Measurements from ENCODE around the gene DGKH. TPM values are rescaled to one million over a fixed set of nuclear protein-coding genes. Genes with fewer than 3 reads are reported as not detected.

Gene DGKH
- total and polyA plus RNA-seq, 5 donors from 2014 or later = 1.2 to 22.4 (median 2.5) TPM

GRCh38 chr13:42146359-42146758 is 97.9 kb downstream of the DGKH start:
- no peak overlapping the region for H3K4me3 ChIP-seq (ENCODE audit: low read depth, low read length)
- Mint-ChIP-seq H3K4me3 (no peak overlapping the region), H3K4me1 (peaks cover 27 to 34% (median 34%) of the 10 kb centered on the region in 4 donors), H3K9me3 (peaks cover 0 to 3% (median 0%) of the 10 kb centered on the region in 7 donors), H3K27me3 (no peaks in the 10 kb centered on the region), H3K36me3 (peaks cover 9% of the 10 kb centered on the region), H3K27ac (no peak overlapping the region)
- H3K9me3 ChIP-seq (ENCODE audit: control insufficient read depth in 2 of 2, low read length in 2 of 2) = no peaks in the 10 kb centered on the region
- ATAC-seq (ENCODE audit: low read depth in 2 of 2) (no peak), DNase-seq (no peak)
- no peaks in the 10 kb centered on the region for H3K27me3 ChIP-seq (ENCODE audit: control insufficient read depth, insufficient read depth, low read length)
- H3K4me1 ChIP-seq (ENCODE audit: control insufficient read depth, insufficient read depth, low read length, poor library complexity, severe bottlenecking) = no peaks in the 10 kb centered on the region
- H3K27ac ChIP-seq (ENCODE audit: insufficient read depth, low read length, poor library complexity, severe bottlenecking) = no peak overlapping the region
- no peaks in the 10 kb centered on the region for H3K36me3 ChIP-seq (ENCODE audit: control insufficient read depth, insufficient read depth, low read length)

- Histone ChIP-seq H3K36me3 (ENCODE audit: control insufficient read depth, insufficient read depth, low read length) (no peaks in the 10 kb centered on the region), H3K4me1 (ENCODE audit: control insufficient read depth, insufficient read depth, low read length, poor library complexity, severe bottlenecking) (no peaks in the 10 kb centered on the region), H3K27me3 (ENCODE audit: control insufficient read depth, insufficient read depth, low read length) (no peaks in the 10 kb centered on the region), H3K9me3 (ENCODE audit: control insufficient read depth in 2 of 2, low read length in 2 of 2) (no peaks in the 10 kb centered on the region), H3K4me3 (ENCODE audit: low read depth, low read length) (no peak overlapping the region), H3K27ac (ENCODE audit: insufficient read depth, low read length, poor library complexity, severe bottlenecking) (no peak overlapping the region)
- Mint-ChIP-seq H3K27me3 (no peaks in the 10 kb centered on the region), H3K4me1 (peaks cover 34 to 46% (median 35%) of the 10 kb centered on the region in 4 donors), H3K36me3 (peaks cover 6% of the 10 kb centered on the region), H3K9me3 (peaks cover 0 to 2% (median 0%) of the 10 kb centered on the region in 7 donors), H3K4me3 (no peak overlapping the region), H3K27ac (peak overlapping the region in 1 of 3 donors; percentile 6)
- ATAC-seq (ENCODE audit: low read depth in 2 of 2) = no peak
- no peak for DNase-seq
These were observed 100.1 kb downstream of the DGKH start for GRCh38 chr13:42148538-42148937.

- Mint-ChIP-seq H3K27me3 (no peaks in the 10 kb centered on the region), H3K4me1 (peaks cover 34 to 46% (median 37%) of the 10 kb centered on the region in 4 donors), H3K27ac (peak overlapping the region in 1 of 3 donors; percentile 76), H3K36me3 (peaks cover 6% of the 10 kb centered on the region), H3K4me3 (no peak overlapping the region), H3K9me3 (peaks cover 0 to 2% (median 0%) of the 10 kb centered on the region in 7 donors)
- Histone ChIP-seq H3K9me3 (ENCODE audit: control insufficient read depth in 2 of 2, low read length in 2 of 2) (no peaks in the 10 kb centered on the region), H3K4me3 (ENCODE audit: low read depth, low read length) (no peak overlapping the region), H3K27me3 (ENCODE audit: control insufficient read depth, insufficient read depth, low read length) (no peaks in the 10 kb centered on the region), H3K4me1 (ENCODE audit: control insufficient read depth, insufficient read depth, low read length, poor library complexity, severe bottlenecking) (no peaks in the 10 kb centered on the region), H3K36me3 (ENCODE audit: control insufficient read depth, insufficient read depth, low read length) (no peaks in the 10 kb centered on the region), H3K27ac (ENCODE audit: insufficient read depth, low read length, poor library complexity, severe bottlenecking) (no peak overlapping the region)
- ATAC-seq (ENCODE audit: low read depth in 2 of 2) (no peak), DNase-seq (no peak)
These were observed 100.7 kb downstream of the DGKH start for GRCh38 chr13:42149136-42149535.

GRCh38 chr13:42151781-42152180 is 103.3 kb downstream of the DGKH start:
- Mint-ChIP-seq H3K4me3 (no peak overlapping the region), H3K27me3 (no peaks in the 10 kb centered on the region), H3K36me3 (peaks cover 14% of the 10 kb centered on the region), H3K9me3 (peaks cover 0 to 2% (median 0%) of the 10 kb centered on the region in 7 donors), H3K4me1 (peaks cover 24 to 33% (median 29%) of the 10 kb centered on the region in 4 donors), H3K27ac (no peak overlapping the region)
- no peak for DNase-seq
- H3K27ac ChIP-seq (ENCODE audit: insufficient read depth, low read length, poor library complexity, severe bottlenecking) = no peak overlapping the region
- H3K9me3 ChIP-seq (ENCODE audit: control insufficient read depth in 2 of 2, low read length in 2 of 2) = no peaks in the 10 kb centered on the region
- H3K4me1 ChIP-seq (ENCODE audit: control insufficient read depth, insufficient read depth, low read length, poor library complexity, severe bottlenecking) = no peaks in the 10 kb centered on the region
- no peak for ATAC-seq (ENCODE audit: low read depth in 2 of 2)
- H3K27me3 ChIP-seq (ENCODE audit: control insufficient read depth, insufficient read depth, low read length) = no peaks in the 10 kb centered on the region
- peaks cover 3% of the 10 kb centered on the region for H3K36me3 ChIP-seq (ENCODE audit: control insufficient read depth, insufficient read depth, low read length)
- H3K4me3 ChIP-seq (ENCODE audit: low read depth, low read length) = no peak overlapping the region

- ATAC-seq (ENCODE audit: low read depth in 2 of 2) (no peak), DNase-seq (no peak)
- H3K36me3 ChIP-seq (ENCODE audit: control insufficient read depth, insufficient read depth, low read length) = peaks cover 5% of the 10 kb centered on the region
- no peak overlapping the region for H3K27ac ChIP-seq (ENCODE audit: insufficient read depth, low read length, poor library complexity, severe bottlenecking)
- H3K9me3 ChIP-seq (ENCODE audit: control insufficient read depth in 2 of 2, low read length in 2 of 2) = no peaks in the 10 kb centered on the region
- H3K4me3 ChIP-seq (ENCODE audit: low read depth, low read length) = no peak overlapping the region
- H3K27me3 ChIP-seq (ENCODE audit: control insufficient read depth, insufficient read depth, low read length) = no peaks in the 10 kb centered on the region
- no peaks in the 10 kb centered on the region for H3K27me3 Mint-ChIP-seq
- H3K4me1 ChIP-seq (ENCODE audit: control insufficient read depth, insufficient read depth, low read length, poor library complexity, severe bottlenecking) = no peaks in the 10 kb centered on the region
- peaks cover 0 to 1% (median 0%) of the 10 kb centered on the region in 7 donors for H3K9me3 Mint-ChIP-seq
- no peak overlapping the region for H3K4me3 Mint-ChIP-seq
- H3K27ac Mint-ChIP-seq = no peak overlapping the region
- H3K4me1 Mint-ChIP-seq = peaks cover 19 to 28% (median 26%) of the 10 kb centered on the region in 4 donors
- peaks cover 14% of the 10 kb centered on the region for H3K36me3 Mint-ChIP-seq
These were observed 104.0 kb downstream of the DGKH start for GRCh38 chr13:42152495-42152894.

GRCh38 chr13:42153199-42154113 is 105.0 kb downstream of the DGKH start:
- Mint-ChIP-seq H3K27ac (peak overlapping the region in 1 of 3 donors; percentile 15), H3K9me3 (peaks cover 0 to 1% (median 0%) of the 10 kb centered on the region in 7 donors), H3K27me3 (no peaks in the 10 kb centered on the region), H3K36me3 (peaks cover 20% of the 10 kb centered on the region), H3K4me1 (peaks cover 11 to 19% (median 16%) of the 10 kb centered on the region in 4 donors), H3K4me3 (no peak overlapping the region)
- H3K4me3 ChIP-seq (ENCODE audit: low read depth, low read length) = no peak overlapping the region
- H3K9me3 ChIP-seq (ENCODE audit: control insufficient read depth in 2 of 2, low read length in 2 of 2) = no peaks in the 10 kb centered on the region
- ATAC-seq (ENCODE audit: low read depth in 2 of 2) (no peak), DNase-seq (no peak)
- H3K36me3 ChIP-seq (ENCODE audit: control insufficient read depth, insufficient read depth, low read length) = peaks cover 8% of the 10 kb centered on the region
- no peak overlapping the region for H3K27ac ChIP-seq (ENCODE audit: insufficient read depth, low read length, poor library complexity, severe bottlenecking)
- no peaks in the 10 kb centered on the region for H3K4me1 ChIP-seq (ENCODE audit: control insufficient read depth, insufficient read depth, low read length, poor library complexity, severe bottlenecking)
- no peaks in the 10 kb centered on the region for H3K27me3 ChIP-seq (ENCODE audit: control insufficient read depth, insufficient read depth, low read length)

GRCh38 chr13:42155251-42155650 is 106.8 kb downstream of the DGKH start:
- Mint-ChIP-seq H3K27ac (peak overlapping the region in 1 of 3 donors; percentile 17), H3K4me3 (no peak overlapping the region), H3K27me3 (no peaks in the 10 kb centered on the region), H3K36me3 (peaks cover 32% of the 10 kb centered on the region), H3K9me3 (no peaks in the 10 kb centered on the region), H3K4me1 (peaks cover 3 to 12% (median 9%) of the 10 kb centered on the region in 4 donors)
- Histone ChIP-seq H3K4me1 (ENCODE audit: control insufficient read depth, insufficient read depth, low read length, poor library complexity, severe bottlenecking) (no peaks in the 10 kb centered on the region), H3K4me3 (ENCODE audit: low read depth, low read length) (no peak overlapping the region), H3K27ac (ENCODE audit: insufficient read depth, low read length, poor library complexity, severe bottlenecking) (no peak overlapping the region), H3K36me3 (ENCODE audit: control insufficient read depth, insufficient read depth, low read length) (peaks cover 21% of the 10 kb centered on the region), H3K27me3 (ENCODE audit: control insufficient read depth, insufficient read depth, low read length) (no peaks in the 10 kb centered on the region), H3K9me3 (ENCODE audit: control insufficient read depth in 2 of 2, low read length in 2 of 2) (no peaks in the 10 kb centered on the region)
- no peak for ATAC-seq (ENCODE audit: low read depth in 2 of 2)
- DNase-seq = no peak

Measured in CD4-positive, CD25-positive, alpha-beta regulatory T cell (primary cell).